HAP-1 (cell line): ENCODE data around the gene POLR3E.

Experiments
- DNase-seq, 2 experiments: peaks; one replicate each; pipeline ENCODE4 v3.0.0-alpha.2; 2016 to 2020; ENCODE audit warnings: low spot score in 2 of 2
- H3K27me3 ChIP-seq: fragments of 250-450 bp; sonication (Bioruptor Pico); 2 replicates; pipeline ENCODE4 v1.5.1; 2020; ENCODE audit warnings: low read depth, mild to moderate bottlenecking, moderate library complexity
- H3K36me3 ChIP-seq: fragments of 250-450 bp; sonication (Bioruptor Pico); replicated peaks from 2 replicates; pipeline ENCODE4 v1.5.1; 2020; ENCODE audit warnings: mild to moderate bottlenecking
- H3K4me1 ChIP-seq: fragments of 250-450 bp; sonication (Bioruptor Pico); 2 replicates; pipeline ENCODE4 v1.5.1; 2020; ENCODE audit warnings: mild to moderate bottlenecking
- H3K4me3 ChIP-seq: fragments of 250-450 bp; sonication (Bioruptor Pico); 2 replicates; pipeline ENCODE4 v1.5.1; 2020; ENCODE audit warnings: mild to moderate bottlenecking, moderate library complexity
- H3K9me3 ChIP-seq: fragments of 250-450 bp; sonication (Bioruptor Pico); 2 replicates; pipeline ENCODE4 v1.5.1; 2020; ENCODE audit warnings: mild to moderate bottlenecking, moderate library complexity
- in situ Hi-C: fragments of 300-500 bp; cut with MboI; formaldehyde crosslinking; loops from 3 replicates; pipeline ENCODE4 v1.14.3; 2020; ENCODE audit warnings: low sequenced_read_pairs, inconsistent platforms, mixed read lengths

Gene POLR3E

DNA sequence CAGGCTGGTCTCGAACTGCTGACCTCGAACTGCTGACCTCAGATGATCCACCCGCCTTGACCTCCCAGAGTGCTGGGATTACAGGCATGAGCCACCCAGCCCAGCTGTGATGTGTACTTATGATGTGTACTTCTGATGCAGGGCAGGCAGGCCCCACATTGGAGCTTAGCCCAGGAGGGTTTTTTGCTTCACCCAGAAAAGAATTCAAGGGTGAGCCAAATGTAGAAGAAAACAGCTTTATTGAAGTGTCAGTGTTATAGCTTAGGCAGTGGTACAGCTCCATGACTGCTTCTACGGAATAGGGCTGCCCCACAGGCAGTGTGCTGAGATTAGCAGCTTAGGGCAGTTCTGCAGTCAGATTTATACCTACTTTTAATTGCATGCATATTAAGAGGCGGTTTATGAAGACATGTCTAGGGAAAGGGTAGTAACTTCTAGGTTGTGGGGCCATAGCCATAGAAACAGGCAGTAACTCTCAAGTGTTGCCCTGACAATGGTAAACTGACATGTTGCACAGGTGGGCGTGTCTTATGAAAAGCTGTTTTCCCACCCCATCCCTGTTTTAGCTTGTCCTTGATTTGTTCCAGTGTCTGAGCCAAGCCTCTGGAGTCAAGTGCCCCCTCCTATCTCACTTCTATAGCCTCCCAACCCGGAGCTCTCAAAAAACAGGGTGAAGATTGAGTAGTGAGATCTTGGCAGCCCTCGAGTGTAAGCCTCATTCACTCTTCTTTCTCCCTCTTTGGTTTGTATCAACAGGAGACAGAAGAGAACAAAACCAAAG lies 24.1 kb upstream of the POLR3E start:
- Histone ChIP-seq H3K4me1 (no peaks in the 10 kb centered on the region), H3K9me3 (no peaks in the 10 kb centered on the region), H3K36me3 (peaks cover 68% of the 10 kb centered on the region), H3K27me3 (no peaks in the 10 kb centered on the region), H3K4me3 (no peak overlapping the region)
- in situ Hi-C loops = no loop called here
- DNase-seq = no peak

DNA sequence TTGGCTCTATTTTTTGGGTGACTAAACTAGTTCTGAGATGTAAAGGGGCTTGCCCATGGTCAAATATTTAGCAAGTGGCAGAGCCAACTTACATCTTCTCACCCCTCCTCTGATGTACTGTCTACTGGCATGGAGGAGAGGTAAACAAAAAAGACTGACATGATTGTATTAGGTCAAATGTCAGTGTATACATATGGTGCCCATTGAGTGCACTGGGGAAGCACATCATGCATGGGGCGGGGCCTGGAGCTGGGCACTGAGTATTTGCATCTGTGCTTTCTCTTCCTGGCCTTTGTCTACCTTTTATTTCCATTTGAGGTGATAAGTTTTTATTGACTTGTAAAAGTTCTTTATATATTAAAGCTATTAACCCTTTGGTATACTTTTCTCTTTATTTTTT lies 22.3 kb upstream of the POLR3E start:
- no peak overlapping the region for H3K4me3 ChIP-seq

DNA sequence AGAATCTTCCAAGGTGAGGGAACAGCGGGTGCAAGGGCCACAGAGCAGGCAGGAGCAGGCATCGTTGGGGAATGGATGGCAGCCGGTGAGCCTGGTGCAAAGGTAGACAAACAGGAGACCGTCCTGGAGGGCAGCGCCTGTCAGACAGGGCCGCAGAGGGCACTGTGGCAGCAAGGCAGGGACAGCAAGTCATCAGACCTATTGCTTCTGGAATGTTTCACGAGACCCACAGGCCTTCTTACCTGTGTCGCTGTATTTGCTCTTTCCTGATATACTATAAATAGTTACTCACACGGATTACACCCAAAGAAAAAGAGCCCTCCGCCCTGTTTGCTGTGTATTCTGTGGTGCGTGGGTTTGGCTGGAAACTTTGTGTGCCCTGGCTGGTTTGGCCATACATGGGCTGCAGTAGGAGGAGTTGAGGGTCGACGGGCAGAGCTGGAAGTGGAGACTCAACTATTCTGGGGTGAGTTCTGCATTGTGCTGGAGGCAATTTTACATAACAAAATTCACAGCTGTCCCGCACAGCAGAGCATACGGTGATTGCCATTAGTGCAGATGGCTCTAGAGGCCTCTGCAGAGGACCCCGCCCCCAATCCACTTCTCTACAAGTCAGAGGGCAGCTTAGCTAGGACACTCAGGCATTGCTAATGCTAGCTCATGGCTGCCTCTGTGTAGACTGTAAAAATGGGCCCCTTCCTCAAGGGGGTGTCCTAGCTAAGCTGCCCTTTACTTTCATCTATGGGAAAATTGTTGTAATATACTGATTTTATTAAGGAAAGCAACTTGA lies 18.6 kb upstream of the POLR3E start:
- DNase-seq = peak in 1 of 2 experiments; percentile 24
- in situ Hi-C loops = no loop called here
- no peak overlapping the region for H3K4me3 ChIP-seq
- H3K36me3 ChIP-seq = peaks cover 69% of the 10 kb centered on the region
- no peaks in the 10 kb centered on the region for H3K4me1 ChIP-seq
- H3K9me3 ChIP-seq = no peaks in the 10 kb centered on the region
- no peaks in the 10 kb centered on the region for H3K27me3 ChIP-seq

More for the DNA sequence above, 22.3 kb upstream of the POLR3E start:
- no peak for DNase-seq
- Histone ChIP-seq H3K36me3 (peaks cover 67% of the 10 kb centered on the region), H3K9me3 (no peaks in the 10 kb centered on the region), H3K4me1 (no peaks in the 10 kb centered on the region), H3K27me3 (no peaks in the 10 kb centered on the region)
- in situ Hi-C loops = no loop called here

DNA sequence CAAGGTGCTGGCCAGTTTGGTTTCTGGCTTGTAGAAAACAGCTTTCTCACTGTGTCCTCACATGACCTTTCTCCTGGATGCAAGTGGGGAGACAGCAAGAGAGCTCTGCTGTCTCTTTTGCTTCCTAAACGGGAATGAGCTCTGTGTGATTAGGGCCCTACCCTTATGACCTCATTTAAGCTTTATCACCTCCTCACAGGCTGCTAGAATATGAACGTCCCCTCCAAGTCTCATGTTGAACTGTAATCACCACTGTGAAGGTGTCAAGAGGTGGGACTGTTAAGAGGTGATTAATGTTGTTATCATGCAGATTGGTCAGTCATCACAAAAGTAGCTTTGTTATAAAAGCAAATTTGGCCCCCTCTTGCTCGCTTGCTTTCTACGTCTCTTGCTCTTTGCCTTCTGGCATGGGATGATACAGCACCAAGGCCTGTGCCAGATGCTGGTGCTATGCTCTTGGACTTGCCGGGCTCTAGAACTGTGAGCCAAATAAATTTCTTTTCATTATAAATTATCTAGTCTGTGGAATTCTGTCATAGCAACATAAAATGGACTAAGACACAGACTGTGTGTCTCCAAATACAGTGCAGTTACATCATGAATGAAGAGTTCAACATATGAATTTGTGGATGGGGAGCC lies 14.8 kb upstream of the POLR3E start:
- H3K9me3 ChIP-seq = no peaks in the 10 kb centered on the region
- H3K27me3 ChIP-seq = no peaks in the 10 kb centered on the region
- no peak overlapping the region for H3K4me3 ChIP-seq
- no peak for DNase-seq
- H3K4me1 ChIP-seq = peaks cover 7% of the 10 kb centered on the region
- in situ Hi-C loops = no loop called here
- peaks cover 64% of the 10 kb centered on the region for H3K36me3 ChIP-seq

DNA sequence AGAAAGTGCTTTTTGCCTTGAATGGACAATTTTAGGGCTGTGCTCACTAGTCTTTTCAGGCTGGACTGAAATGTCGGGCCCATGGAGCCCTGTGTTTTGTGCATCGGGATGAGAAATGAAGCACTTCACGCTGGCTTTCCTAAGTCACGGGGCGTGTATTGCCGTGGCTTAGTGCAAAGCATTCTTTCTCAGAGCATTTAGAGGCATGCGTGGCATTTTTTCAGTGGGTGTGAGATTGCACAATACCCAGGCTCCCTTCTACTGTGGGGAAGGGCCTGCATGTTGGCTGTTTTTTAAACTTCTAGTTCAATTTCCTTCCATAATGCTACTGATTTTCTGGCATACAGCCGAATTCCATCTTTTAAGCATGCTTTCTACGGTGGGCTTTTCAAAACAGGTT lies 12.6 kb upstream of the POLR3E start:
- H3K4me3 ChIP-seq = no peak overlapping the region
- H3K9me3 ChIP-seq = no peaks in the 10 kb centered on the region
- no peak for DNase-seq
- H3K4me1 ChIP-seq = peaks cover 7% of the 10 kb centered on the region
- H3K36me3 ChIP-seq = peaks cover 48% of the 10 kb centered on the region
- in situ Hi-C loops = no loop called here
- H3K27me3 ChIP-seq = no peaks in the 10 kb centered on the region

DNA sequence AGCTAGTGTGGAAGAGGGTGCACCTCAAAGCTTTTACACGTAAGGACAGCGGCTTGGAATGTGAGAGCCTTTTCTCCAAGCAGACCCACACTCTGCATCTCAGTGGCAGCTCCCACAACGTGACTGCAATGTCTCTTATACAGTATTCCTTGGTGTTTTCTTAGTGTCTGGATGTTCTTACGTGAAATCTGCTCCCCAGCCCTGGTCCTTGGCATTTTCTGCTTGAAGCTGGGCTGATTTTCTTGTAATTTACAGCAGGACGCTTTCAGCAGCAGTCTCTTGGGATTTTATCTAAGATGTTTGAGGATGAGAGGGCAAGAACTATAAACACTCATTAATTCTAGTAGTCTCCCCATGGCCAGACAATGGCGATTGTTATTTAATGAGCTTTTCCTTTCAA lies 12.1 kb upstream of the POLR3E start:
- in situ Hi-C loops = no loop called here
- H3K36me3 ChIP-seq = peaks cover 43% of the 10 kb centered on the region
- H3K4me3 ChIP-seq = no peak overlapping the region
- DNase-seq = peak in 1 of 2 experiments; percentile 13
- no peaks in the 10 kb centered on the region for H3K27me3 ChIP-seq
- no peaks in the 10 kb centered on the region for H3K9me3 ChIP-seq
- peaks cover 7% of the 10 kb centered on the region for H3K4me1 ChIP-seq

DNA sequence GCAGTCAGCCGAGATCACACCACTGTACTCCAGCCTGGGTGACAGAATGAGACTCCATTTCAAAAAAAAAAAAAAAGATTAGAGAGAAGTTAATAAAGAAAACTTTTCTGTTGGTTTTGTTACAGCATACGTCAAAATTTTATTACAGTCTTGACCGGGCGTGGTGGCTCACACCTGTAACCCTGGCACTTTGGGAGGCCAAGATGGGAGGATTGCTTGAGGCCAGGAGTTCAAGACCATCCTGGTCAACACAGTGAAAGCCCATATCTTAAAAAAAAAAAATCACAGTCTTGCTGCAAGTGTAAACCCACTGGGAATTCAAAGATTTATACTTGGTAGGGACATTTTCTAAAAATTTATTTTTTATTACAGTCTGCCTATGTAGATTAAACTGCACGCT lies 6.2 kb upstream of the POLR3E start:
- Histone ChIP-seq H3K36me3 (peaks cover 2% of the 10 kb centered on the region), H3K9me3 (no peaks in the 10 kb centered on the region), H3K4me3 (no peak overlapping the region), H3K27me3 (no peaks in the 10 kb centered on the region), H3K4me1 (peaks cover 7% of the 10 kb centered on the region)
- in situ Hi-C loops = loop anchor here (5.0 kb wide), 1 partner anchor 84 kb away; the partner anchor contains the start of gene EEF2K
- DNase-seq = no peak

DNA sequence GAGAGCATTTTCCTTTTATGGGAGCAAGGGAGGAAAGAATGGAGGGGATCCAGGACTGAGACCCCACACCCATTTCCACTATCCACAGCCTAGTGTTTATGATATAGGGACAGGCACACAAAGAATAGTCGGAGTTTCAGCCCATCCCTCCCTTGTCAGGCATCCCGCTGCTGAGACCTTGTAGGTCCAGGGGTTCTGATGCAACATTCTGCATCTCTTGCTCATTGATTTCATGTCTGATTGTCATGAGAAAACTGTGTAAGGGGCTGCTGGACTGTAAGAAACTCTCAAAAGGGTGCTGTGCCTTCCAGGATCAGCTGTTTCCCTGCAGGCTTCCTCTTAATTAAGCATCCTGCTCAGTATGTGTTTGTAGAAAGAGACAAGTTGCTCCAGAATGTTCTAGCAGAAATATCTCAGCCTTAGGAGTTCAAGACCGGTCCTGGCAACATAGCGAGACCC lies 5.3 kb upstream of the POLR3E start:
- peaks cover 15% of the 10 kb centered on the region for H3K4me1 ChIP-seq
- no peaks in the 10 kb centered on the region for H3K9me3 ChIP-seq
- in situ Hi-C loops = loop anchor here (5.0 kb wide), 1 partner anchor 85 kb away; the partner anchor contains the start of gene EEF2K
- DNase-seq = no peak
- no peaks in the 10 kb centered on the region for H3K27me3 ChIP-seq
- no peak overlapping the region for H3K4me3 ChIP-seq
- H3K36me3 ChIP-seq = no peaks in the 10 kb centered on the region

DNA sequence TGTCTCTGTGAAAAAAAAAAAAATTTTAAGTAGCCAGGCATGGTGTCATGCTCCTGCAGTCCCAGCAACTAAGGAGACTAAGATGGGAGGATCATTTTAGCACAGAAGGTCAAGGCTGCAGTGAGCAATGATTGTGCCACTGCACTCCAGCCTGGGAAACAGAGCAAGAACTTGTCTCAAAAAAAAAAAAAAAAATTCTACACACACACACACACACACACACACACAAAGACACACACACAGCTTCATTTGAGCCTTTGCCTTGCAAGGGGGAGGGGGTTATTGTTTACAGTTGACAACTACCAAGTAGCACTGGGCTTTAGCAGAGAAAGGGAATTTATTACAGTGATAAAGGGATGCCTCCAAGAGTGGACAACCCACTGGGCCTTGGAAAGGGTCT lies 4.9 kb upstream of the POLR3E start:
- in situ Hi-C loops = loop anchor here (5.0 kb wide), 1 partner anchor 85 kb away; the partner anchor contains the start of gene EEF2K

DNA sequence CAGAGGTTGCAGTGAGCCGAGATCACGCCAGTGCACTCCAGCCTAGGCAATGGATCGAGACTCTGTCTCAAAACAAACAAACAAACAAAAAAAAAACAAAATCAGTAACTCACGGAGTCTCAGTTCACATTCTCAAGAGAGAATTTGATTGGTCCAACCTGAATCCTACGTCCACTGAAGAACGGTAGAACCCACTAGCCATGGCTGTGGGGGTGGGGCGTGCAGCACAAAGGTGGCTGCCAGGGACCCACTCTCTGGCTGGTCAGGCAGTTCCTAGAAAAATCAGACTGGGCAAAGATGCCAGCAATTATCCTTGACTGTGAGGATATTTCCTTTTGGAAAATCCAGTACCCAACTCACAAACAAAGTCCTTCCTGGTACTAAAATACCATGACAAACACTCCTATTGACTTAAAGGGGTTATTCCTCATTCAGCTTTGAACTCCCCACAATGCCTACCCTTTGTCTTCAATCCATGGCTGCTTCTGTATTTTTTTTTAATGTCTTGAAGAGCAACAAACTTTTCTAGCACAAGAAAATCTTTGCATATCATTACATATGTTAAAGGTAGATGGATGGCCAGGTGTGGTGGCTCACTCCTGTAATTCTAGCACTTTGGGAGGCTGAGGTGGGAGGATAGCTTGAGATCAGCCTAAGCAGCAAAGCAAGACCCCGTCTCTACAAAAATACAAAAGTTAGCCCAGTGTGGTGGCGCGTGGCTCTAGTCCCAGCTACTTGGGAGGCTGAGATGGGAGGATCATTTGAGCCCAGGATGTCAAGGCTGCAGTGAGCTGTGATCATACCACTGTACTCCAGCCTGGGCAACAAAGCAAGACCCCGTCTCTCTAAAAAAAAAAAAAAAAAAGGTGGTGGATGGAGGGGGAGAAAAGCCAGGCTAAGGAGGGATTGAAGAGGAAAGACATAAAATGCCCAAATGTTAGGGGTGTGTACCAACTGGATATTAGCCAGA lies 3.8 kb upstream of the POLR3E start:
- peaks cover 8% of the 10 kb centered on the region for H3K36me3 ChIP-seq
- H3K4me1 ChIP-seq = peaks cover 15% of the 10 kb centered on the region
- in situ Hi-C loops = loop anchor here (5.0 kb wide), 1 partner anchor 86 kb away; the partner anchor contains the start of gene EEF2K
- no peaks in the 10 kb centered on the region for H3K9me3 ChIP-seq
- no peak for DNase-seq
- no peak overlapping the region for H3K4me3 ChIP-seq
- no peaks in the 10 kb centered on the region for H3K27me3 ChIP-seq

More for the DNA sequence above, 4.9 kb upstream of the POLR3E start:
- no peaks in the 10 kb centered on the region for H3K27me3 ChIP-seq
- H3K36me3 ChIP-seq = no peaks in the 10 kb centered on the region
- H3K4me3 ChIP-seq = no peak overlapping the region
- peaks cover 15% of the 10 kb centered on the region for H3K4me1 ChIP-seq
- no peaks in the 10 kb centered on the region for H3K9me3 ChIP-seq
- no peak for DNase-seq

DNA sequence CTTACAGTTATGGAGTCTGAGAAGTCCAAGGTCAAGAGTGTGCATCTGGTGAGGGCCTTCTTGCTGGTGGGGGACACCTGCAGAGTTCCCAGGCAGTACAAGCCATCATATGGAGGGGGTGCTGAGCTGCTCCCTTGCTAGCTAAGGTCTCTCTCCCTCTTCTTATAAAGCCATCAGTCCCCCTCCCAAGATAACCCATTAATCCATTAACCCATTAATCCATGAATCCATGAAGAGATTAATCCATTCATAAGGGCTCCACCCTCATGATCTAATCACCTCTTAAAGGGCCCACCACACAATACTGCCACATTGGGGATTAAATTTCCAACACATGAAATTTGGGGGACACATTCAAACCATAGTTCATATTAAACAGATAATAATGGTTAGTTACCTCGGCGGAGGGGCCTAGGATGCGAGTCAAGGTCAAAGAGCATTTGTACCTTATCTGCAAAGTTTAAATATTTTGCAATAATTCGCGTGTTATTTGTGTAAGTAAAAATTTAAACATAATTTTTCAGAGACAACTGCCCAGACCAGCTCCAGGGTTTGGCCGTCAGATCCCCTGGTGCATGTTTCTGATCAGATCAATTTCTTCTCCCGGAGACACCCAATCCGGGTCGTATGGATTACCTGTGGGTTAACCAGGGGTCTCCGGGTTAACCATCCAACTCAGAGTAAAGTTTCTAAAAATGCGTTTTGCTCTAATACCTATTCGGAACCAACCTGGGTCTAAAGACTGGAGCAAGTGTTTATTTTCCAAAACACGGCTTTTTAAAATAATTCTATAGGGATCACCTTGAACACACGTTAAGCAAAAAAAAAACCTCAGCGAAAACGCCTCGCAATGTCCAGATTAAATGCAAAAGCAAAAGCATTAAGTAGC lies 740 bp upstream of the POLR3E start:
- no peak for DNase-seq
- peaks cover 14% of the 10 kb centered on the region for H3K4me1 ChIP-seq
- H3K4me3 ChIP-seq = peak overlapping the region; percentile 95
- peaks cover 21% of the 10 kb centered on the region for H3K36me3 ChIP-seq
- H3K27me3 ChIP-seq = no peaks in the 10 kb centered on the region
- in situ Hi-C loops = no loop called here
- no peaks in the 10 kb centered on the region for H3K9me3 ChIP-seq
